ENCODE results near the gene HIP1. TPM values are rescaled to one million over a fixed set of nuclear protein-coding genes. Genes with fewer than 3 reads are reported as not detected.

Gene HIP1
- total and polyA plus RNA-seq, 7 donors, result 1.2 to 11.9 (median 7.2) TPM

DNA sequence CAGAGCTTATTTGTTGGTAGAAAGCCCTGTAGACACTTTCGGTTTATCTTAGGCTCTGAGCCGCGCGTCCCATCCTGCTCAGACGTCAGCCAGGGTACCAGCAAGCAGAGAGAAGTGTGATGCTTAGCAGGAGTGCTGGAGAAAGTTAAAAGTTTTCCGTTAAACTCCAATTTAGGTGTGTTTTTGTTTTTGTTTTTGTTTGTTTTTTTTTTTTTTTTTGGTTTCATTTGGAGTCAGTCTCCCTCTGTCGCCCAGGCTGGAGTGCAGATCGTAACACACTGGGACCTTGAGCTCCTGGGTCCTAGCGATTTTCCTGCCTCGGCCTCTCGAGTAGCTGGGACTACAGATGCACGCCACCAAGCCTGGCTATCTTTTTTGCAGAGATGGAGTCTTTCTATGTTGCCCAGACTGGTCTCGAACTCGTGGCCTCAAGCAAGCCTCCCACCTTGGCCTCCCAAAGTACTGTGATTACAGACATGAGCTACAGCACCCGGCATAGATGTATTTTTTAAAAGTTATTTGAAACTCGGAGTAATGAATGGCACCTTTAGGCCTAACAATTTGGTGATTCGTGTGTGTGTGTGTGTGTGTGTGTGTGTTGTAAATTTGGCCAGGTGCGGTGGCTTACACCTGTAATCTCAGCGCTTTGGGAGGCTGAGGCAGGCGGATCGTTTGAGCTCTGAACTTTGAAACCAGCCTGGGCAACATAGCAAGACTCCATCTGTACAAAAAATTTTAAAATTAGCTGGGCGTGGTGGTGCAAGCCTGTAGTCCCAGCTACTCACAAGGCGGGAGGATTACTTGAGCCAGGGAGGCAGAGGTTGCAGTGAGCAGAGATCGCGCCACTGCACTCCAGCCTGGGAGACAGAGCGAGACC is 1.3 kb upstream of the HIP1 start:
- no peaks in the 10 kb centered on the region for H3K27me3 ChIP-seq
- 54 to 62% methylated on average over 26 of the region's 26 CpGs for WGBS, 2 donors
- intact Hi-C loops (cut with DNase I), result loop anchor here (2.0 to 10.0 kb wide), 3 partner anchors 101 to 225 kb away; no protein-coding TSS in a partner anchor
- H3K9me3 ChIP-seq, result no peaks in the 10 kb centered on the region
- TF ChIP-seq POLR2AphosphoS5 (IDR thresholded peaks at IDR 0.05) (no peak), POLR2A (IDR thresholded peaks at IDR 0.05) (no peak), EP300 (IDR thresholded peaks at IDR 0.05) (no peak)
- TF ChIP-seq, protein P1, sequence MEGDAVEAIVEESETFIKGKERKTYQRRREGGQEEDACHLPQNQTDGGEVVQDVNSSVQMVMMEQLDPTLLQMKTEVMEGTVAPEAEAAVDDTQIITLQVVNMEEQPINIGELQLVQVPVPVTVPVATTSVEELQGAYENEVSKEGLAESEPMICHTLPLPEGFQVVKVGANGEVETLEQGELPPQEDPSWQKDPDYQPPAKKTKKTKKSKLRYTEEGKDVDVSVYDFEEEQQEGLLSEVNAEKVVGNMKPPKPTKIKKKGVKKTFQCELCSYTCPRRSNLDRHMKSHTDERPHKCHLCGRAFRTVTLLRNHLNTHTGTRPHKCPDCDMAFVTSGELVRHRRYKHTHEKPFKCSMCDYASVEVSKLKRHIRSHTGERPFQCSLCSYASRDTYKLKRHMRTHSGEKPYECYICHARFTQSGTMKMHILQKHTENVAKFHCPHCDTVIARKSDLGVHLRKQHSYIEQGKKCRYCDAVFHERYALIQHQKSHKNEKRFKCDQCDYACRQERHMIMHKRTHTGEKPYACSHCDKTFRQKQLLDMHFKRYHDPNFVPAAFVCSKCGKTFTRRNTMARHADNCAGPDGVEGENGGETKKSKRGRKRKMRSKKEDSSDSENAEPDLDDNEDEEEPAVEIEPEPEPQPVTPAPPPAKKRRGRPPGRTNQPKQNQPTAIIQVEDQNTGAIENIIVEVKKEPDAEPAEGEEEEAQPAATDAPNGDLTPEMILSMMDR (IDR thresholded peaks at IDR 0.05), result no peak
- DNase-seq, result no peak
- peak overlapping the region; percentile 88 to 94 (median 91) for H3K27ac ChIP-seq
- peak overlapping the region; percentile 63 to 99 (median 86) for H3K4me3 ChIP-seq
- peaks cover 0 to 12% (median 9%) of the 10 kb centered on the region in 4 donors for H3K4me1 ChIP-seq
- H3K36me3 ChIP-seq, result no peaks in the 10 kb centered on the region

DNA sequence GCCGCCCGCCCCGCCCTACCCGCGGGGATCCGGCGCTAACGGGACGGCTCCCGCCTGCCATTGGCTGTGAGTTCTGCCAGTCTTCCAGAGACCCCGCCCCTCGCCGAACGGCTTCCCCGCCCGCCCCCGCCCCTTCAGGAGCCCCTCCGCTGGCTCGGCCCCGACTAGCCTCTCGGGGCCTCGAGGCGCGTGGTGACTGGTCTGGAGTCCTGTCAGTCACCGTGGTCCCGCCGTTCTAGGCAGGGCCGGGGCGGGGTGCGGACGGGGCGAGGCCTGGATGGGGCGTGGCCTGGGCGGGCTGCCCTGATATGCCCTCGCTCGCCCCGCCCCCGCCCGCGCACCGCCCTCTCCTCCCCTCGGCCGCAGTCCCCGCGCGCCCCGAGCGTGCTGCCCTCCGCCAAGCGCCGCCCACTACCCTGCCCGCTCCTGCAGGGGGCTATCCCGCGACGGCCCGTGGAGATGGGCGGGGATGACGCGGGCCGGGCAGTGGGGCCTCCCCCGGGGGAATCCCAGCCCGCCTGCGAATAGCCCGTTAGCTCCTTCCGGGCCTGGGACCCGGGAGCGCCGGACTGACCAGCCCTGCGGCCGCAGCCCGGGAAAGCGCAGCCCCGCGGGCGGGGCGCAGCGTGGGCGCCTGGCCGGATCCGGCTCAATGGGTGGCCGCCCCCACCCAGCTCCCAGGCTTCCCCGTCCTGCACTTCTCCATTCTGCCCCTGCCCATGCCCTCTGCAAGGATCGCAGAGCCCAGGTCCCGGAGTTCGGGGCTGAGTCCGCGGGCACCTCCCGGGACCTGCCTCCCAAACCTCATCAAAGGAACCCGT is 444 bp upstream of the HIP1 start:
- TF ChIP-seq EP300 (IDR thresholded peaks at IDR 0.05) (no peak), POLR2A (IDR thresholded peaks at IDR 0.05) (peak in 1 of 2 donors; percentile 20), POLR2AphosphoS5 (IDR thresholded peaks at IDR 0.05) (peak; percentile 18 to 53 (median 34))
- TF ChIP-seq, protein P1 (IDR thresholded peaks at IDR 0.05), result peak in 2 of 4 experiments; percentile 11 to 23
- peak; percentile 100 for DNase-seq
- H3K4me3 ChIP-seq, result peak overlapping the region; percentile 78 to 99 (median 92)
- H3K27ac ChIP-seq, result peak overlapping the region; percentile 90 to 94 (median 92)
- H3K9me3 ChIP-seq, result no peaks in the 10 kb centered on the region
- WGBS, 2 donors, result 1% methylated on average over 89 of the region's 89 CpGs
- H3K36me3 ChIP-seq, result no peaks in the 10 kb centered on the region
- no peaks in the 10 kb centered on the region for H3K27me3 ChIP-seq
- H3K4me1 ChIP-seq, result peaks cover 0 to 21% (median 16%) of the 10 kb centered on the region in 4 donors
- intact Hi-C loops (cut with DNase I), result loop anchor here (10.0 kb wide), 1 partner anchor 226 kb away; no protein-coding TSS in a partner anchor

DNA sequence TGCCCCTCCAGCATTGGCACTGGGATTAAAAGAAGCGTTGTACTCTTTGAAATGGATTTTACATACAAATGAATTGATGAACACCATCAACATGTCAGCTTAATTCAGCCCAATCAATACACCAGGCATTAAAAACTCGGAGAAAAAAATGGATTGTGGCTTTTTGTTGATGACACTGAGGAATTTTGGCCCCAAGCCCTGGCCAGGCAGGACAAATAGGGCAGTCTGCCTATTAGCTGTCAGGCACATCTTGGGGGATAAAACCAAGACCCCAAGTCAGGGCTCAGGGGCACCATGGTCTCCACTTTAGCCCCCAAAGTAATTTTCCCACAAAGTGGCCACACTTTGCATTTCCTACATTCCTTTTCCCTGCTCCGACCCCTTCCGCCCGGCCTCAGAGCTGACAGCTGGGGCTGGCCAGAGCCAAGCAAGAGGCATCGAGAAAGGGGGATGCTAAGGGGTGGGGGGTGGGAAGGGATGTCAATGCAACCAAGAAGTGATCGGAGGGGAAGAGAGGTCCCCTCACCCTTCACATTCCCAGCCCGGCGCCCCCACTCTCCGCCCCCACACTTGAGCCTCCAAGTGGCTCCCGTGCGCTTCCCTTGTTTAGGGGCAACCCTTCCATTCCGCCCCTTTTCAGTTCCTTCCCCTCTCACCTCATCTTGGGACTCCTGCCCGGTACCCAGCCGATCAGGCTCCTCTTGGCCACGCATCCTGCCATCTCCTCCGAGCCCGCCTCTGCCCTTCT is 711 bp downstream of the HIP1 start:
- Histone ChIP-seq H3K4me1 (peaks cover 0 to 22% (median 16%) of the 10 kb centered on the region in 4 donors), H3K9me3 (no peaks in the 10 kb centered on the region), H3K36me3 (no peaks in the 10 kb centered on the region), H3K27ac (peak overlapping the region; percentile 90 to 94 (median 92)), H3K4me3 (peak overlapping the region; percentile 78 to 99 (median 92)), H3K27me3 (no peaks in the 10 kb centered on the region)
- WGBS, 2 donors, result 8 to 12% methylated on average over 18 of the region's 18 CpGs
- peak; percentile 75 for DNase-seq
- intact Hi-C loops (cut with DNase I), result loop anchor here (10.0 kb wide), 1 partner anchor 227 kb away; no protein-coding TSS in a partner anchor
- no peak for TF ChIP-seq POLR2A (IDR thresholded peaks at IDR 0.05)
- no peak for TF ChIP-seq POLR2AphosphoS5 (IDR thresholded peaks at IDR 0.05)
- TF ChIP-seq, protein P1 (IDR thresholded peaks at IDR 0.05), result no peak
- no peak for TF ChIP-seq EP300 (IDR thresholded peaks at IDR 0.05)

All from sigmoid colon (tissue), 7 donors.